Stimulated activated CD4-positive, alpha-beta T cell treated with anti-CD3 and anti-CD28 coated beads, Interleukin-2, amount 100 ng/mL, for 48 hours (primary cell): ENCODE data around the gene BRI3.

Experiments used
- DNase-seq, 2 donors: peaks; one replicate each; pipeline ENCODE4 v3.0.0-alpha.2; 2020

The BRI3 gene

GRCh38 chr7:98287486-98287959 lies 6.0 kb downstream of the BRI3 start:
- DNase-seq = no peak

GRCh38 chr7:98288064-98288823 lies 6.8 kb downstream of the BRI3 start:
- DNase-seq = no peak

- DNase-seq = no peak
Measured at GRCh38 chr7:98289333-98289875, 7.9 kb downstream of the BRI3 start.

GRCh38 chr7:98291717-98292116 lies 10.2 kb downstream of the BRI3 start:
- no peak for DNase-seq

- no peak for DNase-seq
Measured at GRCh38 chr7:98293265-98293664, 11.8 kb downstream of the BRI3 start.

- no peak for DNase-seq
Measured at GRCh38 chr7:98293746-98294145, 12.3 kb downstream of the BRI3 start.

GRCh38 chr7:98294326-98294725 lies 12.8 kb downstream of the BRI3 start:
- no peak for DNase-seq

GRCh38 chr7:98294798-98295382 lies 13.4 kb downstream of the BRI3 start:
- peak in 1 of 2 donors; percentile 22 for DNase-seq

GRCh38 chr7:98295467-98296192 lies 14.1 kb downstream of the BRI3 start:
- DNase-seq = no peak

- DNase-seq = no peak
Measured at GRCh38 chr7:98296833-98297232, 15.3 kb downstream of the BRI3 start.

- no peak for DNase-seq
Measured at GRCh38 chr7:98297626-98298286, 16.3 kb downstream of the BRI3 start.

- DNase-seq = no peak
Measured at GRCh38 chr7:98300595-98301372, 19.3 kb downstream of the BRI3 start.

- DNase-seq = no peak
Measured at GRCh38 chr7:98301693-98302470, 20.4 kb downstream of the BRI3 start.

GRCh38 chr7:98303176-98303865 lies 21.8 kb downstream of the BRI3 start:
- DNase-seq = no peak

GRCh38 chr7:98303906-98304305 lies 22.4 kb downstream of the BRI3 start:
- DNase-seq = no peak

- DNase-seq = no peak
Measured at GRCh38 chr7:98305951-98306535, 24.6 kb downstream of the BRI3 start.

GRCh38 chr7:98307971-98308466 lies 26.5 kb downstream of the BRI3 start:
- no peak for DNase-seq

GRCh38 chr7:98309566-98309965 lies 28.1 kb downstream of the BRI3 start:
- DNase-seq = no peak

- DNase-seq = no peak
Measured at GRCh38 chr7:98312201-98312600, 30.7 kb downstream of the BRI3 start.

- DNase-seq = no peak
Measured at GRCh38 chr7:98314469-98314868, 33.0 kb downstream of the BRI3 start.
